HEK293 (cell line): Measurements from ENCODE around the gene MRPL18.
"Not testable (repeated sequence)": the region's sequence is repeated elsewhere in the genome, so short reads cannot be mapped to it uniquely, and the experiment has no call there.

Experiments used
- CTCF ChIA-PET: fragments of 350-600 bp; formaldehyde crosslinking; extraction: SDS; loops from one replicate; lab custom pipeline; 2021; ENCODE audit warnings: antibody characterized with exemption; lab: Yijun Ruan, JAX
- POLR2A ChIA-PET: fragments of 300-600 bp; formaldehyde crosslinking; extraction: SDS; loops from one replicate; lab custom pipeline; 2020; ENCODE audit warnings: antibody characterized with exemption, inconsistent platforms; lab: Yijun Ruan, JAX
- H3K27ac ChIP-seq: fragments of 200-500 bp; sonication (Bioruptor generic); 2 replicates; pipeline ENCODE4 v1.5.1; 2014; ENCODE audit warnings: low read depth, low read length, control low read depth, inconsistent platforms; ENCODE audit errors: extremely low read depth
- H3K36me3 ChIP-seq, 2 experiments: fragments of 200-500 bp in 1 of 2; sonication (Bioruptor generic) in 1 of 2; 1 replicate in 1 of 2; 2 replicates in 1 of 2; pipeline ENCODE4 v1.5.1; 2014 to 2017; ENCODE audit warnings: inconsistent platforms in 2 of 2, low read length in 2 of 2; ENCODE audit not compliant: control insufficient read depth in 2 of 2, insufficient read depth in 1 of 2
- H3K4me1 ChIP-seq: fragments of 200-500 bp; sonication (Bioruptor generic); 2 replicates; pipeline ENCODE4 v1.5.1; 2014; ENCODE audit warnings: mild to moderate bottlenecking, low read length, inconsistent platforms; ENCODE audit not compliant: control insufficient read depth, insufficient read depth
- H3K4me3 ChIP-seq: 2 replicates; pipeline ENCODE4 v1.5.1; 2011; ENCODE audit warnings: low read depth, mild to moderate bottlenecking, control low read depth, low read length, moderate library complexity
- H3K9me3 ChIP-seq: fragments of 200-500 bp; sonication (Bioruptor generic); 2 replicates; pipeline ENCODE4 v1.5.1; 2014; ENCODE audit warnings: low read depth, low read length, inconsistent platforms; ENCODE audit not compliant: control insufficient read depth, insufficient read depth
- KLF17 ChIP-seq: fragments of 450-650 bp; formaldehyde crosslinking; IDR thresholded peaks from 2 replicates; pipeline ENCODE4 v1.5.1; 2016; ENCODE audit warnings: missing biosample characterization, missing genetic modification characterization
- KLF8 ChIP-seq: fragments of 450-650 bp; formaldehyde crosslinking; IDR thresholded peaks from 2 replicates; pipeline ENCODE4 v1.5.1; 2016; ENCODE audit warnings: missing biosample characterization, missing genetic modification characterization
- OSR2 ChIP-seq: fragments of 450-650 bp; formaldehyde crosslinking; IDR thresholded peaks from 2 replicates; pipeline ENCODE4 v1.5.1; 2016; ENCODE audit warnings: missing biosample characterization, missing genetic modification characterization
- YY1 ChIP-seq: fragments of 450-650 bp; formaldehyde crosslinking; IDR thresholded peaks from 2 replicates; pipeline ENCODE4 v1.5.1; 2018; ENCODE audit warnings: missing biosample characterization, missing genetic modification characterization
- ZBTB17 ChIP-seq: fragments of 450-650 bp; formaldehyde crosslinking; IDR thresholded peaks from 2 replicates; pipeline ENCODE4 v1.5.1; 2016; ENCODE audit warnings: missing biosample characterization, missing genetic modification characterization
- ZNF132 ChIP-seq: fragments of 450-650 bp; formaldehyde crosslinking; IDR thresholded peaks from 2 replicates; pipeline ENCODE4 v1.5.1; 2017; ENCODE audit warnings: missing biosample characterization, missing genetic modification characterization, borderline replicate concordance
- ZNF280D ChIP-seq: fragments of 450-650 bp; formaldehyde crosslinking; IDR thresholded peaks from 2 replicates; pipeline ENCODE4 v1.5.1; 2016; ENCODE audit warnings: missing biosample characterization, missing genetic modification characterization
- ZNF335 ChIP-seq: fragments of 450-650 bp; formaldehyde crosslinking; conservative IDR thresholded peaks from 2 replicates; pipeline ENCODE4 v1.5.1; 2016; ENCODE audit warnings: missing biosample characterization, missing genetic modification characterization
- ZNF354C ChIP-seq: fragments of 450-650 bp; formaldehyde crosslinking; IDR thresholded peaks from 2 replicates; pipeline ENCODE4 v1.5.1; 2016; ENCODE audit warnings: missing biosample characterization, missing genetic modification characterization, low read depth, borderline replicate concordance
- ZNF488 ChIP-seq: fragments of 450-650 bp; formaldehyde crosslinking; IDR thresholded peaks from 2 replicates; pipeline ENCODE4 v1.5.1; 2016; ENCODE audit warnings: missing biosample characterization, missing genetic modification characterization
- ZNF501 ChIP-seq: fragments of 450-650 bp; formaldehyde crosslinking; IDR thresholded peaks from 2 replicates; pipeline ENCODE4 v1.5.1; 2016; ENCODE audit warnings: missing biosample characterization, missing genetic modification characterization
- ZNF624 ChIP-seq: fragments of 450-650 bp; formaldehyde crosslinking; IDR thresholded peaks from 2 replicates; pipeline ENCODE4 v1.5.1; 2017; ENCODE audit warnings: missing biosample characterization, missing genetic modification characterization
- ZNF645 ChIP-seq: fragments of 450-650 bp; formaldehyde crosslinking; IDR thresholded peaks from 2 replicates; pipeline ENCODE4; 2016; ENCODE audit warnings: missing biosample characterization, missing genetic modification characterization
- TF ChIP-seq, protein P1 (sequence below): fragments of 450-650 bp; formaldehyde crosslinking; IDR thresholded peaks from 2 replicates; pipeline ENCODE4 v1.5.1; 2016; ENCODE audit warnings: missing biosample characterization, missing genetic modification characterization

MRPL18 gene

GRCh38 chr6:159823953-159824352, 33.7 kb downstream of the MRPL18 start:
- H3K36me3 ChIP-seq: no peaks in the 10 kb centered on the region
- H3K4me3 ChIP-seq: no peak overlapping the region
- POLR2A ChIA-PET: interaction anchor here (1.1 kb wide), 1 partner anchor 34 kb away, joined by 4 read pairs; the partner anchor contains the start of genes MRPL18 and TCP1
- H3K27ac ChIP-seq: no peak overlapping the region
- TF ChIP-seq ZBTB17 (tag by site-specific recombination): no peak
- TF ChIP-seq ZNF335 (tag by site-specific recombination): no peak
- no peak for TF ChIP-seq ZNF132 (tag by site-specific recombination)
- TF ChIP-seq ZNF280D (tag by site-specific recombination): no peak
- TF ChIP-seq ZNF645: no peak
- no peak for TF ChIP-seq KLF8 (tag by site-specific recombination)
- TF ChIP-seq OSR2 (tag by site-specific recombination): no peak
- H3K4me1 ChIP-seq: no peaks in the 10 kb centered on the region
- CTCF ChIA-PET: interaction anchor here (0.6 to 0.7 kb wide), 3 partner anchors 38 to 473 kb away, joined by 3 to 4 read pairs (median 3); no protein-coding TSS in a partner anchor
- H3K9me3 ChIP-seq: no peaks in the 10 kb centered on the region

- H3K9me3 ChIP-seq, H3K27ac ChIP-seq, H3K4me3 ChIP-seq, CTCF ChIA-PET, H3K4me1 ChIP-seq, H3K36me3 ChIP-seq: not testable (repeated sequence)
- POLR2A ChIA-PET: interaction anchor here (1.1 kb wide), 1 partner anchor 35 kb away, joined by 4 read pairs; the partner anchor contains the start of genes MRPL18 and TCP1
These were observed 34.4 kb downstream of the MRPL18 start for GRCh38 chr6:159824690-159825089.

DNA sequence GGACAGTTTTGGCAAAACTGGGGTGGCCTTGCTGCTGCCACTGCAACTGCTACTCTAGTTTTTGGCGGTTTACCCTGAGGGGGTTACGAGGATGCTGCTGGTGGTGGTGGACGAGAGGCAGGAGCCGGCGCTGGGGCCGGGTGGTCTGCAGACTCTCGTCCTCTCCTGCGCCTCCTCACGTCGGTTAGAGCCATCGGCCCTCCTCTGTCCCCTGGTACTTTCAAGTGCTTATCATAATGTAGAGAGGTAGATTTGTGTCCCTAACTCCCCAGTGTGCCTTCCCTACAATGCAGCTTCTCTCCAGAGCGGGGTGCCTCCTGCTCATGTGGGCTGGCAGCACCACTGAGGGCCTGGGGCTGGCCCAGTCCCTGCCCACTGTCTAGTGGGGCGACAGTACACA, 35.7 kb downstream of the MRPL18 start:
- no peaks in the 10 kb centered on the region for H3K36me3 ChIP-seq
- POLR2A ChIA-PET: no interaction called here
- TF ChIP-seq, protein P1, sequence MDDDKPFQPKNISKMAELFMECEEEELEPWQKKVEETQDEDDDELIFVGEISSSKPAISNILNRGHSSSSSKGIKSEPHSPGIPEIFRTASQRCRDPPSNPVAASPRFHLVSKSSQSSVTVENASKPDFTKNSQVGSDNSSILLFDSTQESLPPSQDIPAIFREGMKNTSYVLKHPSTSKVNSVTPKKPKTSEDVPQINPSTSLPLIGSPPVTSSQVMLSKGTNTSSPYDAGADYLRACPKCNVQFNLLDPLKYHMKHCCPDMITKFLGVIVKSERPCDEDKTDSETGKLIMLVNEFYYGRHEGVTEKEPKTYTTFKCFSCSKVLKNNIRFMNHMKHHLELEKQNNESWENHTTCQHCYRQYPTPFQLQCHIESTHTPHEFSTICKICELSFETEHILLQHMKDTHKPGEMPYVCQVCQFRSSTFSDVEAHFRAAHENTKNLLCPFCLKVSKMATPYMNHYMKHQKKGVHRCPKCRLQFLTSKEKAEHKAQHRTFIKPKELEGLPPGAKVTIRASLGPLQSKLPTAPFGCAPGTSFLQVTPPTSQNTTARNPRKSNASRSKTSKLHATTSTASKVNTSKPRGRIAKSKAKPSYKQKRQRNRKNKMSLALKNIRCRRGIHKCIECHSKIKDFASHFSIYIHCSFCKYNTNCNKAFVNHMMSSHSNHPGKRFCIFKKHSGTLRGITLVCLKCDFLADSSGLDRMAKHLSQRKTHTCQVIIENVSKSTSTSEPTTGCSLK (tag by site-specific recombination): no peak
- TF ChIP-seq KLF17 (tag by site-specific recombination) (no peak), YY1 (tag by site-specific recombination) (no peak), ZNF354C (tag by site-specific recombination) (no peak), ZNF488 (tag by site-specific recombination) (no peak), ZNF501 (tag by site-specific recombination) (no peak), ZNF624 (tag by site-specific recombination) (no peak)
- CTCF ChIA-PET: interaction anchor here (0.8 kb wide), 1 partner anchor 39 kb away, joined by 3 read pairs; no protein-coding TSS in a partner anchor
- no peaks in the 10 kb centered on the region for H3K4me1 ChIP-seq
- no peak overlapping the region for H3K4me3 ChIP-seq
- H3K9me3 ChIP-seq: no peaks in the 10 kb centered on the region
- H3K27ac ChIP-seq: no peak overlapping the region
